ENCODE data around the gene TMEM131L.

The TMEM131L gene

GRCh38 chr4:153679486-153679885 is 213.3 kb downstream of the TMEM131L start:
- no peak overlapping the region for H3K4me3 Mint-ChIP-seq
- no peak for TF ChIP-seq CTCF (IDR thresholded peaks at IDR 0.05; ENCODE audit: unreplicated experiment in 3 of 3)
- H3K9me3 Mint-ChIP-seq, result peaks cover 27% of the 10 kb centered on the region
- H3K4me1 Mint-ChIP-seq, result peaks cover 6% of the 10 kb centered on the region
- H3K27me3 Mint-ChIP-seq (ENCODE audit: low read depth), result peaks cover 25% of the 10 kb centered on the region
- no peaks in the 10 kb centered on the region for H3K36me3 Mint-ChIP-seq (ENCODE audit: low read depth)
- no peak overlapping the region for H3K27ac Mint-ChIP-seq

DNA sequence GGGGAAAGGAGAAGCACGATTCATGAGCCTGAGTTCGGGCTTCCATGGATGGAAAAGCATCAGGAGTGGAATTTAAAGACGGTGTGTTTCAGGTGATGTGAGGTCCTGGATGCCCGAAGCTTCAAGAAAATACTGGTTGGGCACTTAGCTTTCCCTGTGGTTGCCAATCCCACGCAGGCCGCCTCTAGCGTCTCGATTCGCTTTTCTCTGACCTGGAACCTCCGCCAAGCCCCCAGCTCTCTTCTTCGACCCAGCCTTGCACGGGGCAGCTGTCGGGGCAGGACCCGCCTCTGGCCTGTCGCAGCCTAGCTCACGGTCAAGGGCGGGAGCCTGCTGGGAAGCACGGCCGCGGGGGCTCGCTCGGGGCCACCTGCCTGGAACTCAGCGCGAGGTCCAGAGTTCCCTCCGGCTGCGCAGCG is 217.6 kb downstream of the TMEM131L start:
- peaks cover 27% of the 10 kb centered on the region for H3K9me3 Mint-ChIP-seq
- H3K27me3 Mint-ChIP-seq (ENCODE audit: low read depth), result peaks cover 39% of the 10 kb centered on the region
- H3K36me3 Mint-ChIP-seq (ENCODE audit: low read depth), result peaks cover 14% of the 10 kb centered on the region
- H3K4me3 Mint-ChIP-seq, result peak overlapping the region; percentile 76 to 82 (median 80)
- no peak for TF ChIP-seq CTCF (IDR thresholded peaks at IDR 0.05; ENCODE audit: unreplicated experiment in 3 of 3)
- peaks cover 9% of the 10 kb centered on the region for H3K4me1 Mint-ChIP-seq
- H3K27ac Mint-ChIP-seq, result no peak overlapping the region

DNA sequence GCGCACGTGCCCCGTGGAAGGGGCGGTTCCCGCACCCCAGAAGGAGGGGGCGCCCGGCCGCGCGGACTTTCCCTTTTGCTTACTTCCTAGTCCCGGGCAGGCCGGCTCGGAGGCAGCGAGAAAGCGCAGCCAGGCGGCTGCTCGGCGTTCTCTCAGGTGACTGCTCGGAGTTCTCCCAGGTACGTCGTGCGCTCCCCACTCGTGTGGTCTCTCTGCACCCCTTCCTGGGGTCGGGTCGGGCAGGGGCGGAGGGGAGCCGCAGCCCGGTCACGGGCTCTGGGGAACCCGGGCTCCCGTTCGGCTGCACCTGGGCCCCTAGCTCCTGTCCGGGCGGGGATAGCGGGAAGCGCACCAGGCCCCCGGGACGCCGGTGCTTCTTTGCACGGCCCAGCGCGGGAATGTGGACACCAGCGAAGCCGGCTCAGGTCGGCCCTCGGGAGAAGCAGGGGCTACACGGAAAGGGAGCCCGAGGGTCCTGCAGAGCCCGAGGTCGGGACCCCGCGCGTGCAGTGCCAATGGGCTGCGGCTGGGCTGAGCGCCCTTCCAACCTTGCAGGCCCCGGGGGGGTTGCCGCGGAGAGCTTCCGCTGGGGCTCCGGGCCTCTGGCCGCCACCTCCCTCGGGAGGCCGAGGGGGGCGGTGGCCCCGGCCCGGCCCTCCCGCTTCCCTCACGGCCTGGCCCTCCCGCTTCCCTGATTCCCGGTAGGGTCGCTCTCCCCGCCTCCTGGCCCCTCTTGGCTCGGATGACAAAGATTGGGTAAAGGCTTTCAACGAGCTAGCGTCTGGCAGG is 218.2 kb downstream of the TMEM131L start, which contains the start of gene TLR2:
Gene TLR2 (plus strand): TSS at position 99 of the 789 bp plus-strand sequence. CDS start 18,628 bp downstream, outside the sequence.
- peaks cover 9% of the 10 kb centered on the region for H3K4me1 Mint-ChIP-seq
- peak within 1 kb of the TSS; percentile 84 to 89 (median 84) for H3K4me3 Mint-ChIP-seq
- H3K27me3 Mint-ChIP-seq (ENCODE audit: low read depth), result peaks cover 39% of the 10 kb centered on the region
- no peak for TF ChIP-seq CTCF (IDR thresholded peaks at IDR 0.05; ENCODE audit: unreplicated experiment in 3 of 3)
- peaks cover 33% of the 10 kb centered on the region for H3K9me3 Mint-ChIP-seq
- no peak within 1 kb of the TSS for H3K27ac Mint-ChIP-seq
- peaks cover 17% of the 10 kb centered on the region for H3K36me3 Mint-ChIP-seq (ENCODE audit: low read depth)

GRCh38 chr4:153684971-153685371 is 218.8 kb downstream of the TMEM131L start:
- Mint-ChIP-seq H3K27me3 (ENCODE audit: low read depth) (peaks cover 43% of the 10 kb centered on the region), H3K9me3 (peaks cover 39% of the 10 kb centered on the region), H3K4me3 (peak overlapping the region; percentile 84 to 89 (median 84)), H3K36me3 (ENCODE audit: low read depth) (peaks cover 22% of the 10 kb centered on the region), H3K4me1 (peaks cover 9% of the 10 kb centered on the region), H3K27ac (no peak overlapping the region)
- TF ChIP-seq CTCF (IDR thresholded peaks at IDR 0.05; ENCODE audit: unreplicated experiment in 3 of 3), result no peak
